Endothelial cell (in vitro differentiated cells): Measurements from ENCODE around the gene LEF1. TPM values are rescaled to one million over a fixed set of nuclear protein-coding genes. Genes with fewer than 3 reads are reported as not detected.

Source experiments
- DNase-seq: peaks from one replicate; pipeline ENCODE4 v3.0.0; 2021; ENCODE audit warnings: low spot score
- H3K27ac Mint-ChIP-seq: one replicate; pipeline ENCODE4 v1.8.0; 2021; ENCODE audit warnings: mixed read lengths, inconsistent platforms; ENCODE audit not compliant: unreplicated experiment
- H3K27me3 Mint-ChIP-seq: one replicate; pipeline ENCODE4 v1.8.0; 2021; ENCODE audit warnings: mild to moderate bottlenecking, moderate library complexity, mixed read lengths, inconsistent platforms; ENCODE audit not compliant: unreplicated experiment
- H3K36me3 Mint-ChIP-seq: one replicate; pipeline ENCODE4 v1.8.0; 2021; ENCODE audit warnings: mild to moderate bottlenecking, low read depth, mixed read lengths, inconsistent platforms; ENCODE audit not compliant: unreplicated experiment
- H3K4me1 Mint-ChIP-seq: one replicate; pipeline ENCODE4 v1.8.0; 2021; ENCODE audit warnings: mild to moderate bottlenecking, mixed read lengths, inconsistent platforms; ENCODE audit not compliant: unreplicated experiment
- H3K4me3 Mint-ChIP-seq: one replicate; pipeline ENCODE4 v1.8.0; 2021; ENCODE audit warnings: mild to moderate bottlenecking, mixed read lengths, inconsistent platforms; ENCODE audit not compliant: unreplicated experiment
- H3K9me3 Mint-ChIP-seq: one replicate; pipeline ENCODE4 v1.8.0; 2021; ENCODE audit warnings: mixed read lengths, inconsistent platforms; ENCODE audit not compliant: unreplicated experiment
- total RNA-seq: library from RNA; stranded (reverse); fragmentation: NEBNext Ultra II Directional; extraction: Animal tissue kit (Norgen Biotek cat#: 25700); gene quantifications from one replicate; pipeline ENCODE4 v1.2.1, GENCODE V29; 2021; ENCODE audit not compliant: unreplicated experiment
- TF ChIP-seq, protein P1 (sequence below): fragments of 200-600 bp; sonication (generic); IDR thresholded peaks from one replicate; pipeline ENCODE4 v1.5.0; 2021; ENCODE audit warnings: antibody characterized with exemption; ENCODE audit not compliant: unreplicated experiment

The LEF1 gene
- total RNA-seq, 1 donor from 2014 or later: 15.9 TPM

DNA sequence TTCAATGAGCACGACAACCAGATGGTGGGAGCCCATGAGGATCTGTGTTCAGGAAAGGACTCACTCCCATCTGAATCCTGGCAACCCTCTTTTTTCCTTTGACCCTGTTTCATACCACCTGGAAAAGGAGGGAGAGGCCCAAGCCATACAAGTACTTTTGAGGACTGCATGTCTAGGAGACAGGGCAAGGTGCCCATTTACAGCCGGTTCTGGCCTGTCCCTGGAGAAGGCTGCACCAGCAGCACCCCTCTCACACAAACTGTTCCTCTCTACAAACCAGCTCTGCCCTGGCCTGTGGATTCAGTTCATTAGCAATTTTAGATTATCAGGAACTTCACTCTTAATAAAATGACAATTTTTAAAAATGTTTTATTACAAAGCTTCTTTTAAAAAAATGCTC lies 121.5 kb downstream of the LEF1 start:
- no peaks in the 10 kb centered on the region for H3K27me3 Mint-ChIP-seq
- no peaks in the 10 kb centered on the region for H3K9me3 Mint-ChIP-seq
- H3K4me3 Mint-ChIP-seq: no peak overlapping the region
- H3K4me1 Mint-ChIP-seq: peaks cover 13% of the 10 kb centered on the region
- H3K27ac Mint-ChIP-seq: no peak overlapping the region
- peaks cover 4% of the 10 kb centered on the region for H3K36me3 Mint-ChIP-seq
- TF ChIP-seq, protein P1, sequence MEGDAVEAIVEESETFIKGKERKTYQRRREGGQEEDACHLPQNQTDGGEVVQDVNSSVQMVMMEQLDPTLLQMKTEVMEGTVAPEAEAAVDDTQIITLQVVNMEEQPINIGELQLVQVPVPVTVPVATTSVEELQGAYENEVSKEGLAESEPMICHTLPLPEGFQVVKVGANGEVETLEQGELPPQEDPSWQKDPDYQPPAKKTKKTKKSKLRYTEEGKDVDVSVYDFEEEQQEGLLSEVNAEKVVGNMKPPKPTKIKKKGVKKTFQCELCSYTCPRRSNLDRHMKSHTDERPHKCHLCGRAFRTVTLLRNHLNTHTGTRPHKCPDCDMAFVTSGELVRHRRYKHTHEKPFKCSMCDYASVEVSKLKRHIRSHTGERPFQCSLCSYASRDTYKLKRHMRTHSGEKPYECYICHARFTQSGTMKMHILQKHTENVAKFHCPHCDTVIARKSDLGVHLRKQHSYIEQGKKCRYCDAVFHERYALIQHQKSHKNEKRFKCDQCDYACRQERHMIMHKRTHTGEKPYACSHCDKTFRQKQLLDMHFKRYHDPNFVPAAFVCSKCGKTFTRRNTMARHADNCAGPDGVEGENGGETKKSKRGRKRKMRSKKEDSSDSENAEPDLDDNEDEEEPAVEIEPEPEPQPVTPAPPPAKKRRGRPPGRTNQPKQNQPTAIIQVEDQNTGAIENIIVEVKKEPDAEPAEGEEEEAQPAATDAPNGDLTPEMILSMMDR: no peak
- no peak for DNase-seq

DNA sequence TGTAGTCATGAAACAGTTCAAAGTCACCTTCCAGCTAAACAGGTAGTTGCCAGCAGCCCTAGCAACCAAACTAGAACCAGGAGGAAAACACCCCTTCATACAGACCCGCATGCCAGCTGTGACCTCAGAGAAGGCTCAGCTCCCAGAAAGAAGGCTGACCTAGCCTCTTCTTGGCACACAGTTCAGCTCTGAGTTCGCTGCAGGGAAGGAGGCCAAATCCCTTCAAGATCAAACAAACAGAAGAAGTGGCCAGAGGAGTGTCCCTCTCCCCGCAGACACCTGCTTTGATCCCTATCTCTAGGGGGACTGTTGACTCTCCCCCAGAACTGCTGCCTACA lies 123.1 kb downstream of the LEF1 start:
- H3K27ac Mint-ChIP-seq: no peak overlapping the region
- H3K4me1 Mint-ChIP-seq: peaks cover 9% of the 10 kb centered on the region
- H3K36me3 Mint-ChIP-seq: peaks cover 4% of the 10 kb centered on the region
- H3K4me3 Mint-ChIP-seq: no peak overlapping the region
- DNase-seq: no peak
- no peaks in the 10 kb centered on the region for H3K27me3 Mint-ChIP-seq
- TF ChIP-seq, protein P1: no peak
- H3K9me3 Mint-ChIP-seq: no peaks in the 10 kb centered on the region

- TF ChIP-seq, protein P1: no peak
Measured at GRCh38 chr4:108044951-108045686, 123.6 kb downstream of the LEF1 start.

GRCh38 chr4:108043526-108043925 lies 125.2 kb downstream of the LEF1 start:
- TF ChIP-seq, protein P1: no peak
- H3K27me3 Mint-ChIP-seq: no peaks in the 10 kb centered on the region
- no peaks in the 10 kb centered on the region for H3K4me1 Mint-ChIP-seq
- H3K36me3 Mint-ChIP-seq: no peaks in the 10 kb centered on the region
- H3K27ac Mint-ChIP-seq: no peak overlapping the region
- H3K4me3 Mint-ChIP-seq: no peak overlapping the region
- DNase-seq: no peak
- H3K9me3 Mint-ChIP-seq: no peaks in the 10 kb centered on the region

More at GRCh38 chr4:108044951-108045686, 123.6 kb downstream of the LEF1 start:
- H3K27me3 Mint-ChIP-seq: no peaks in the 10 kb centered on the region
- no peak overlapping the region for H3K4me3 Mint-ChIP-seq
- no peak for DNase-seq
- H3K27ac Mint-ChIP-seq: no peak overlapping the region
- H3K9me3 Mint-ChIP-seq: no peaks in the 10 kb centered on the region
- H3K4me1 Mint-ChIP-seq: peaks cover 4% of the 10 kb centered on the region
- peaks cover 4% of the 10 kb centered on the region for H3K36me3 Mint-ChIP-seq

GRCh38 chr4:108042927-108043326 lies 125.8 kb downstream of the LEF1 start:
- Mint-ChIP-seq H3K27ac (no peak overlapping the region), H3K27me3 (no peaks in the 10 kb centered on the region), H3K4me1 (no peaks in the 10 kb centered on the region), H3K36me3 (no peaks in the 10 kb centered on the region), H3K9me3 (no peaks in the 10 kb centered on the region), H3K4me3 (no peak overlapping the region)
- TF ChIP-seq, protein P1: no peak
- DNase-seq: no peak
